Psoas muscle (tissue), 8 donors: Measurements from ENCODE around the gene CNTNAP2. TPM values are rescaled to one million over a fixed set of nuclear protein-coding genes. Genes with fewer than 3 reads are reported as not detected.

Experiments
- ATAC-seq, 4 donors: fragments of 200-7000 bp; cut with Tn5 transposase; one replicate each; pipeline ENCODE4 v1.9.1; 2020; ENCODE audit warnings: moderate library complexity in 3 of 4, mild to moderate bottlenecking in 2 of 4
- DNase-seq, 2 donors: peaks; one replicate each; pipeline ENCODE4 v3.0.0-alpha.2; 2020
- H3K27ac ChIP-seq: fragments of 200-600 bp; one replicate; pipeline ENCODE4 v1.8.0; 2022
- H3K27me3 ChIP-seq, 3 donors: fragments of 200-600 bp in 1 of 3; one replicate each; pipeline versions ENCODE4 v1.6.1 to v1.8.0; 2013 to 2022; ENCODE audit warnings: low read length in 2 of 3, mild to moderate bottlenecking in 2 of 3, moderate library complexity in 1 of 3; ENCODE audit not compliant: insufficient read depth in 3 of 3
- H3K36me3 ChIP-seq, 2 donors: fragments of 200-600 bp in 1 of 2; one replicate each; pipeline versions ENCODE4 v1.6.1 to v1.8.0; 2013 to 2022; ENCODE audit warnings: low read depth in 1 of 2, mild to moderate bottlenecking in 1 of 2, moderate library complexity in 1 of 2; ENCODE audit not compliant: insufficient read depth in 1 of 2
- H3K4me1 ChIP-seq: fragments of 200-600 bp; one replicate; pipeline ENCODE4 v1.8.0; 2022
- H3K4me3 ChIP-seq: fragments of 200-600 bp; one replicate; pipeline ENCODE4 v1.8.0; 2022; ENCODE audit warnings: mild to moderate bottlenecking
- H3K9me3 ChIP-seq: fragments of 200-600 bp; one replicate; pipeline ENCODE4 v1.8.0; 2022
- WGBS, 3 donors: extraction: QIAGEN DNeasy Blood & Tissue Kit; methylation state at CpG; one replicate each; pipeline versions ENCODE4 v1.1.6 to v1.1.7; 2013; 5-methylcytosine and 5-hydroxymethylcytosine counted together
- intact Hi-C, 2 donors: fragments of 100-400 bp; cut with DNase I; formaldehyde crosslinking; loops; one replicate each; pipeline versions ENCODE4 v1.11.0 to v1.14.2; 2022
- polyA plus RNA-seq, 3 donors: library from polyadenylated mRNA; stranded (reverse); fragments of 200-250 nt; gene quantifications; one replicate each; pipeline ENCODE4 v1.2.3, GENCODE V29; 2013
- total RNA-seq, 4 donors: library from RNA; stranded (reverse); fragmentation: NEBNext Ultra II Directional in 2 of 4; extraction: Animal tissue kit (Norgen Biotek cat#: 25700) in 2 of 4; gene quantifications; one replicate each; pipeline versions ENCODE4 v1.2.1 to v1.2.4, GENCODE V29; 2021 to 2023
- TF ChIP-seq, protein P1 (sequence below): fragments of 200-600 bp; IDR thresholded peaks from one replicate; pipeline ENCODE4 v1.8.0; 2022; ENCODE audit warnings: antibody characterized with exemption
- donor health status: healthy with polysubstance abuse.
- donor health status: DM: no; HTN: no; CAD: no; lungs with moderate emphysema.
- donor health status: Bipolar disorder and iron deficiency.
- donor health status: healthy.
- donor health status: DM: yes; HTN: yes; CAD: no.
- donor health status: DM: no; HTN: no; CAD: no.
- donor health status: DM: no; HTN: no; CAD: no.
- donor health status: DM: yes; HTN: yes; CAD: no.

The CNTNAP2 gene
- total and polyA plus RNA-seq, 7 donors: 0.01 to 0.13 TPM; not detected in 5

DNA sequence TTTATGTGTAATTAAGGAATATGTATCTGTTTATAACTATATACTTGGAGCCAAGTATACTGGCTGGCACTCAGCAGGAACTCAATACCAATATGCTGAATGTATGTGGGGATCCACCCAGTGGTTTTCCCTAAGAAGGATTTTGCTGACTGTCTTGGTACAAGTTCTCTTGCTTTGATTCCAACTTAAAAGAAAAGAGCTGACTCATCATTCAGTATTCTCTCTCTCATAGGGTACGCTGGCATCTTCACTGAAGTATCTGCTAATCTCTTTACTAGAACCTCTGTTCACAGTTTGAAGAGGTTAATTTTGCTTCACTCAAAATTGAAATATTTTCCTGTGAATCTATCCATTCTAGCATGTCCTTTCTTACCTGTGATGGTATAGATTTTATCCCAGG is 1044.8 kb downstream of the CNTNAP2 start:
- intact Hi-C loops: no loop called here
- ATAC-seq (no peak), DNase-seq (no peak)
- H3K4me1 ChIP-seq: no peaks in the 10 kb centered on the region
- no peak overlapping the region for H3K4me3 ChIP-seq
- WGBS, 3 donors: 85 to 92% (median 86%) methylated on average over 1 of the region's 1 CpG
- no peak overlapping the region for H3K27ac ChIP-seq
- no peaks in the 10 kb centered on the region for H3K36me3 ChIP-seq
- TF ChIP-seq, protein P1, sequence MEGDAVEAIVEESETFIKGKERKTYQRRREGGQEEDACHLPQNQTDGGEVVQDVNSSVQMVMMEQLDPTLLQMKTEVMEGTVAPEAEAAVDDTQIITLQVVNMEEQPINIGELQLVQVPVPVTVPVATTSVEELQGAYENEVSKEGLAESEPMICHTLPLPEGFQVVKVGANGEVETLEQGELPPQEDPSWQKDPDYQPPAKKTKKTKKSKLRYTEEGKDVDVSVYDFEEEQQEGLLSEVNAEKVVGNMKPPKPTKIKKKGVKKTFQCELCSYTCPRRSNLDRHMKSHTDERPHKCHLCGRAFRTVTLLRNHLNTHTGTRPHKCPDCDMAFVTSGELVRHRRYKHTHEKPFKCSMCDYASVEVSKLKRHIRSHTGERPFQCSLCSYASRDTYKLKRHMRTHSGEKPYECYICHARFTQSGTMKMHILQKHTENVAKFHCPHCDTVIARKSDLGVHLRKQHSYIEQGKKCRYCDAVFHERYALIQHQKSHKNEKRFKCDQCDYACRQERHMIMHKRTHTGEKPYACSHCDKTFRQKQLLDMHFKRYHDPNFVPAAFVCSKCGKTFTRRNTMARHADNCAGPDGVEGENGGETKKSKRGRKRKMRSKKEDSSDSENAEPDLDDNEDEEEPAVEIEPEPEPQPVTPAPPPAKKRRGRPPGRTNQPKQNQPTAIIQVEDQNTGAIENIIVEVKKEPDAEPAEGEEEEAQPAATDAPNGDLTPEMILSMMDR: no peak
- H3K27me3 ChIP-seq: no peaks in the 10 kb centered on the region
- no peaks in the 10 kb centered on the region for H3K9me3 ChIP-seq

DNA sequence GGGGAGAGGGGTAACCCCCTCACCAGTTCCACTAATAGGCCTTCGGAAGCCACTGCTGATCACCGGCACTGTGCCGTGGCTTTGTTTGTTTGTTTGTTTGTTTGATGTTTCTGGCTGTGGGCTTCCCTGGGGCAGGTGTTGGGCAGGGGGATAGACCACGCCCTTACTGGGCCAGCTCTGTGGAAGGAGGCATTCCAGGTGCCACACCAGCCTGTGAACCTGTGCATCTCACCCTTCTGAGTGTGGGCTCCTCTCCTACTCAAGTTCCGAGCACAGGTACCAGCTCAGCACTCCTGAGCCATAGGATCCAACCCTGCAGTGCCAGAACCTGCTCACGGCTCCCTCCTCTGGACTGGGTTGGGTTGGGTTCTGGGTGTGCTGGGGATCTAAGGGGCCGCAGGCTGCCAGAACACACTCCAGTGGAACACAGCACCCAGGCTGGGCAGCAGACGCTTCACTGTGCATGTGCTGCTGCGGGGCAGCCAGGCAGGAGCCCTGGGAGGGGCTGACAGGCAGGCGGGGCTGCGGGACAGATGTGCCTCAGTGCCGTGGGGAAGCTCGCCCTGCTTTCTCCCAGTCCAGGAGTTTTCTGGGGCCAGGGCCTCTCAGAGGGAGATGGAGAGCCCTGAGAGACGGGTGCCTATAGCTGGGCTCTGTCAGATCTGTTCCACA is 1053.9 kb downstream of the CNTNAP2 start:
- Histone ChIP-seq H3K4me1 (no peaks in the 10 kb centered on the region), H3K27ac (no peak overlapping the region), H3K4me3 (no peak overlapping the region), H3K9me3 (no peaks in the 10 kb centered on the region), H3K27me3 (no peaks in the 10 kb centered on the region), H3K36me3 (no peaks in the 10 kb centered on the region)
- TF ChIP-seq, protein P1: no peak
- intact Hi-C loops: no loop called here
- DNase-seq (no peak), ATAC-seq (no peak)
- WGBS, 3 donors: 72 to 75% (median 73%) methylated on average over 14 of the region's 14 CpGs

DNA sequence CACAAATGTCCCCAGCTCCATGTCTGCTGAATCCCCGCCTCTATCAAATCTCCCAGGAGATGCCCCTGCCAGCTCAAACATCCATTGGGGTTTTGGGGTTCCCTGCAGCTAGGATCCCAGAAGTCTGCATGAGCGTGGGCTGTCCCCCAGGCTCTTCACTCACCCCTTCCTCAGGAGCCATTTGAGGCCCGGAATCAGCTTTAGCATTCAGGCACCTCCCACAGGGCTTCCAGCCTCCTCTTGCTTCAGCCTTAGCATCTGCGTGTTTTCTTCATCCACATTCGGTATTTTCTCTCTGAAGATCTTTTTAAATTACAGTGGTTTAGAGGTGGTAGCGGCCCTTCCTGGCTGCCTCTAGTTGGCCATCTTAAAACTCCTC is 1054.4 kb downstream of the CNTNAP2 start:
- intact Hi-C loops: no loop called here
- WGBS, 3 donors: 68 to 75% (median 74%) methylated on average over 6 of the region's 6 CpGs
- H3K4me1 ChIP-seq: no peaks in the 10 kb centered on the region
- TF ChIP-seq, protein P1: no peak
- no peak overlapping the region for H3K27ac ChIP-seq
- no peak overlapping the region for H3K4me3 ChIP-seq
- H3K36me3 ChIP-seq: no peaks in the 10 kb centered on the region
- DNase-seq (no peak), ATAC-seq (no peak)
- H3K27me3 ChIP-seq: no peaks in the 10 kb centered on the region
- no peaks in the 10 kb centered on the region for H3K9me3 ChIP-seq

DNA sequence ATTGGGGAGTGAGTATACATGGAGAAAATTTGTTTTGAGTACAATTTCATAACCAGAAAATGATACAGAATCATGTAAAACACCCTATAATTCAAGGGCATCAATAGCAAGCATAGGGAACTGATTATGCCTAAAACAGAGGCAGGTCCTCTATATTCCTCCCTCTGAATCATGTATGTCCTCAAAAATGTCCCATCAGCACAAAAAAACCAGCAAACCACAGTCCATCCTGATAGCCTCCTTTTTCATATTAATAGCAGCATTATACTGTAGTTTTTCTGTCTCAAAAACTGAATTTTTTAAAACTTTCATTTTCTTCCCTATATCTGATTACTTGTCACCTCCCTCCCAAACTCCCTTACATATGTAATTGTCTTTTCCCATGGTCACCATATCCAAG is 1057.3 kb downstream of the CNTNAP2 start:
- no peak overlapping the region for H3K4me3 ChIP-seq
- no peak for ATAC-seq

More for the DNA sequence above, 1057.3 kb downstream of the CNTNAP2 start:
- TF ChIP-seq, protein P1: no peak
- H3K27me3 ChIP-seq: no peaks in the 10 kb centered on the region
- no peaks in the 10 kb centered on the region for H3K4me1 ChIP-seq
- no peak for DNase-seq
- H3K9me3 ChIP-seq: no peaks in the 10 kb centered on the region
- H3K36me3 ChIP-seq: no peaks in the 10 kb centered on the region
- intact Hi-C loops: no loop called here
- H3K27ac ChIP-seq: no peak overlapping the region
